CD4-positive, alpha-beta T cell (primary cell): ENCODE measurements around the gene ARSJ. TPM values are rescaled to one million over a fixed set of nuclear protein-coding genes. Genes with fewer than 3 reads are reported as not detected.

ENCODE experiments used
- ATAC-seq: fragments of 200-7000 bp; cut with Tn5 transposase; one replicate; pipeline ENCODE4 v1.10.0; 2022; ENCODE audit warnings: mild to moderate bottlenecking; ENCODE audit not compliant: poor library complexity
- CTCF ChIA-PET: fragments of 350-600 bp; sonication (Branson Sonifier 250); formaldehyde crosslinking; loops from one replicate; lab custom pipeline; 2021; ENCODE audit warnings: antibody characterized with exemption, inconsistent platforms; lab: Charles Lee
- POLR2A ChIA-PET: fragments of 350-600 bp; sonication (Branson Sonifier 250); formaldehyde crosslinking; loops from one replicate; lab custom pipeline; 2021; ENCODE audit warnings: antibody characterized with exemption, inconsistent platforms; lab: Charles Lee
- DNase-seq, 14 experiments: peaks; one replicate each; pipeline ENCODE4 v3.0.0-alpha.2; 2013 to 2020; ENCODE audit warnings: mixed read lengths in 2 of 14
- H3K27ac ChIP-seq, 2 donors: one replicate each; pipeline versions ENCODE4 v1.5.1 to v1.7.0; 2013; ENCODE audit warnings: low read length in 2 of 2, low read depth in 1 of 2, mild to moderate bottlenecking in 1 of 2
- H3K27me3 ChIP-seq, 2 experiments: 1 replicate in 1 of 2; 2 replicates in 1 of 2; pipeline versions ENCODE4 v1.6.1 to v1.7.0; 2013; ENCODE audit warnings: low read length in 2 of 2, control low read depth in 1 of 2, mild to moderate bottlenecking in 1 of 2, moderate library complexity in 1 of 2; ENCODE audit not compliant: insufficient read depth in 2 of 2, control insufficient read depth in 1 of 2
- H3K36me3 ChIP-seq: one replicate; pipeline ENCODE4 v1.6.1; 2013; ENCODE audit warnings: low read length, control low read depth; ENCODE audit not compliant: insufficient read depth
- H3K4me1 ChIP-seq: one replicate; pipeline ENCODE4 v1.6.1; 2013; ENCODE audit warnings: low read length, control low read depth; ENCODE audit not compliant: insufficient read depth
- H3K4me3 ChIP-seq: one replicate; pipeline ENCODE4 v1.5.1; 2013; ENCODE audit warnings: mild to moderate bottlenecking, low read length, moderate library complexity
- H3K9me3 ChIP-seq, 2 experiments: 1 replicate in 1 of 2; 2 replicates in 1 of 2; pipeline versions ENCODE4 v1.6.1 to v1.7.0; 2013; ENCODE audit warnings: low read length in 2 of 2, mild to moderate bottlenecking in 2 of 2, control low read depth in 1 of 2, moderate library complexity in 1 of 2; ENCODE audit not compliant: control insufficient read depth in 1 of 2, insufficient read depth in 1 of 2
- H3K27ac Mint-ChIP-seq: one replicate; pipeline ENCODE4 v1.8.0; 2020; ENCODE audit warnings: mixed read lengths
- H3K27me3 Mint-ChIP-seq: one replicate; pipeline ENCODE4 v1.8.0; 2021; ENCODE audit warnings: mixed read lengths
- H3K36me3 Mint-ChIP-seq: one replicate; pipeline ENCODE4 v1.8.0; 2021; ENCODE audit warnings: low read depth, mixed read lengths
- H3K4me1 Mint-ChIP-seq: one replicate; pipeline ENCODE4 v1.8.0; 2021; ENCODE audit warnings: low read depth, mixed read lengths
- H3K4me3 Mint-ChIP-seq: one replicate; pipeline ENCODE4 v1.8.0; 2020; ENCODE audit warnings: mild to moderate bottlenecking, mixed read lengths
- H3K9me3 Mint-ChIP-seq: one replicate; pipeline ENCODE4 v1.8.0; 2020; ENCODE audit warnings: mixed read lengths
- CTCF ChIP-seq: fragments of 200-600 bp; IDR thresholded peaks from one replicate; pipeline ENCODE4 v1.8.0; 2022; ENCODE audit warnings: antibody characterized with exemption, mild to moderate bottlenecking
- intact Hi-C, 2 experiments: fragments of 100-400 bp; cut with DNase I in 1 of 2; cut with micrococcal nuclease in 1 of 2; formaldehyde crosslinking; loops; one replicate each; pipeline versions ENCODE4 v1.15.1 to v1.9.0; 2023 to 2025; cut with DNase I, micrococcal nuclease
- total RNA-seq, 174 experiments: library from RNA in 2 of 174; stranded (reverse) in 2 of 174; gene quantifications; one replicate each; pipeline ENCODE4 v1.2.3 and lab custom pipeline; 2021 to 2026

Gene ARSJ
- total RNA-seq, 2 experiments from 2014 or later = not detected

- no peak overlapping the region for H3K27ac Mint-ChIP-seq
- Histone ChIP-seq H3K4me3 (no peak overlapping the region), H3K27me3 (peaks cover 0 to 3% of the 10 kb centered on the region in 2 experiments), H3K36me3 (no peaks in the 10 kb centered on the region), H3K27ac (no peak overlapping the region), H3K9me3 (no peaks in the 10 kb centered on the region), H3K4me1 (peaks cover 6% of the 10 kb centered on the region)
- H3K9me3 Mint-ChIP-seq = no peaks in the 10 kb centered on the region
- DNase-seq = no peak
- H3K4me3 Mint-ChIP-seq = no peak overlapping the region
- no peak for TF ChIP-seq CTCF
- no peak for ATAC-seq
- H3K27me3 Mint-ChIP-seq = no peaks in the 10 kb centered on the region
- intact Hi-C loops = no loop called here
- H3K4me1 Mint-ChIP-seq = peaks cover 20% of the 10 kb centered on the region
- H3K36me3 Mint-ChIP-seq = no peaks in the 10 kb centered on the region
- CTCF ChIA-PET = no interaction called here
- POLR2A ChIA-PET = no interaction called here
Observed at GRCh38 chr4:113947484-113947883, 32.0 kb downstream of the ARSJ start.

- ChIA-PET CTCF (no interaction called here), POLR2A (no interaction called here)
- DNase-seq (no peak), ATAC-seq (no peak)
- peaks cover 5% of the 10 kb centered on the region for H3K4me1 ChIP-seq
- H3K27me3 Mint-ChIP-seq = no peaks in the 10 kb centered on the region
- intact Hi-C loops = no loop called here
- H3K27ac ChIP-seq = no peak overlapping the region
- H3K27me3 ChIP-seq = peaks cover 0 to 3% of the 10 kb centered on the region in 2 experiments
- H3K27ac Mint-ChIP-seq = no peak overlapping the region
- peaks cover 22% of the 10 kb centered on the region for H3K4me1 Mint-ChIP-seq
- H3K4me3 ChIP-seq = no peak overlapping the region
- TF ChIP-seq CTCF = no peak
- H3K9me3 Mint-ChIP-seq = no peaks in the 10 kb centered on the region
- H3K9me3 ChIP-seq = no peaks in the 10 kb centered on the region
- H3K36me3 ChIP-seq = no peaks in the 10 kb centered on the region
- no peak overlapping the region for H3K4me3 Mint-ChIP-seq
- no peaks in the 10 kb centered on the region for H3K36me3 Mint-ChIP-seq
Observed at GRCh38 chr4:113945906-113946305, 33.5 kb downstream of the ARSJ start.

GRCh38 chr4:113943863-113944262 is 35.6 kb downstream of the ARSJ start:
- H3K4me1 ChIP-seq = peaks cover 5% of the 10 kb centered on the region
- no peak overlapping the region for H3K4me3 ChIP-seq
- H3K9me3 Mint-ChIP-seq = no peaks in the 10 kb centered on the region
- TF ChIP-seq CTCF = no peak
- H3K27me3 Mint-ChIP-seq = no peaks in the 10 kb centered on the region
- intact Hi-C loops = no loop called here
- H3K36me3 ChIP-seq = no peaks in the 10 kb centered on the region
- no peak overlapping the region for H3K27ac Mint-ChIP-seq
- H3K27me3 ChIP-seq = peaks cover 0 to 3% of the 10 kb centered on the region in 2 experiments
- H3K27ac ChIP-seq = no peak overlapping the region
- CTCF ChIA-PET = no interaction called here
- DNase-seq (peak in 4 of 14 experiments; percentile 4 to 36 (median 10)), ATAC-seq (no peak)
- H3K4me1 Mint-ChIP-seq = peaks cover 22% of the 10 kb centered on the region
- no peaks in the 10 kb centered on the region for H3K36me3 Mint-ChIP-seq
- no peak overlapping the region for H3K4me3 Mint-ChIP-seq
- POLR2A ChIA-PET = no interaction called here
- H3K9me3 ChIP-seq = no peaks in the 10 kb centered on the region
